Sigmoid colon (tissue), 4 donors: ENCODE data around the gene FAM162A.

Source experiments
- EP300 ChIP-seq, 4 donors: sonication (generic); formaldehyde crosslinking; IDR thresholded peaks; one replicate each; pipeline ENCODE4 v1.6.1; 2017; ENCODE audit warnings: antibody characterized with exemption in 4 of 4
- POLR2A ChIP-seq, 2 donors: fragments of 450-650 bp; IDR thresholded peaks; one replicate each; pipeline ENCODE4 v1.6.1; 2016; ENCODE audit warnings: antibody characterized with exemption in 2 of 2, mild to moderate bottlenecking in 2 of 2, moderate library complexity in 2 of 2
- POLR2AphosphoS5 ChIP-seq, 4 donors: sonication (generic); formaldehyde crosslinking; IDR thresholded peaks; one replicate each; pipeline ENCODE4 v1.6.1; 2017; ENCODE audit warnings: antibody characterized with exemption in 4 of 4
- TF ChIP-seq, protein P1 (sequence below), 4 experiments: fragments of 450-650 bp in 3 of 4; fragments of 200-600 bp in 1 of 4; IDR thresholded peaks; one replicate each; pipeline ENCODE4 v1.5.1; 2016 to 2019; ENCODE audit warnings: antibody characterized with exemption in 4 of 4, mild to moderate bottlenecking in 3 of 4, moderate library complexity in 2 of 4

DNA sequence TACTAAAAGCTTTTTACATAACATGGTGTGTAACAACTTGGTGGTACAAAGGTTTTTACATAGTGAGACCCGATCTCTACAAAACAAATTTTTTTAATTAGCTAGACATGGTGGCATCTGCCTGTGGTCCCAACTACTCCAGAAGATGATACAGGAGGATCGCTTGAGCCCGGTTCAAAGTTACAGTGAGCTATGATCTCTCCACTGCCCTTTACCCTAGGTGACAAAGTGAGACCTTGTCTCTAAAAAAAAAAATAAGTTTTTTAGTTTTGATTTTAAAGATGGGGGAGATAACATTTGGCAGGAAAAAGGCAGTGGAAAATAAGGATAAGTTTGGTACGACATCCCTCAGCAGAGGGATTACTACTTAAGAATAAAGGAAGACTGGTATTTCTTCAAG lies 5.9 kb downstream of the FAM162A start:
- TF ChIP-seq, protein P1, sequence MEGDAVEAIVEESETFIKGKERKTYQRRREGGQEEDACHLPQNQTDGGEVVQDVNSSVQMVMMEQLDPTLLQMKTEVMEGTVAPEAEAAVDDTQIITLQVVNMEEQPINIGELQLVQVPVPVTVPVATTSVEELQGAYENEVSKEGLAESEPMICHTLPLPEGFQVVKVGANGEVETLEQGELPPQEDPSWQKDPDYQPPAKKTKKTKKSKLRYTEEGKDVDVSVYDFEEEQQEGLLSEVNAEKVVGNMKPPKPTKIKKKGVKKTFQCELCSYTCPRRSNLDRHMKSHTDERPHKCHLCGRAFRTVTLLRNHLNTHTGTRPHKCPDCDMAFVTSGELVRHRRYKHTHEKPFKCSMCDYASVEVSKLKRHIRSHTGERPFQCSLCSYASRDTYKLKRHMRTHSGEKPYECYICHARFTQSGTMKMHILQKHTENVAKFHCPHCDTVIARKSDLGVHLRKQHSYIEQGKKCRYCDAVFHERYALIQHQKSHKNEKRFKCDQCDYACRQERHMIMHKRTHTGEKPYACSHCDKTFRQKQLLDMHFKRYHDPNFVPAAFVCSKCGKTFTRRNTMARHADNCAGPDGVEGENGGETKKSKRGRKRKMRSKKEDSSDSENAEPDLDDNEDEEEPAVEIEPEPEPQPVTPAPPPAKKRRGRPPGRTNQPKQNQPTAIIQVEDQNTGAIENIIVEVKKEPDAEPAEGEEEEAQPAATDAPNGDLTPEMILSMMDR (IDR thresholded peaks at IDR 0.05): no peak
- TF ChIP-seq POLR2A (IDR thresholded peaks at IDR 0.05): no peak
- no peak for TF ChIP-seq POLR2AphosphoS5 (IDR thresholded peaks at IDR 0.05)
- no peak for TF ChIP-seq EP300 (IDR thresholded peaks at IDR 0.05)
